Kidney (tissue), 14 donors: ENCODE measurements around the gene BRCA1. TPM values are rescaled to one million over a fixed set of nuclear protein-coding genes. Genes with fewer than 3 reads are reported as not detected.

ENCODE experiments used
- DNase-seq, 5 donors: peaks; one replicate each; pipeline ENCODE4 v3.0.0-alpha.2; 2013 to 2020
- FAIRE-seq: peaks from 2 replicates; lab custom pipeline; 2012; peaks lifted over from hg19 to GRCh38; lab: Jason Lieb, UNC
- H3K27ac ChIP-seq, 2 donors: one replicate each; pipeline ENCODE4 v1.7.0; 2013; ENCODE audit warnings: low read depth in 2 of 2, low read length in 2 of 2, inconsistent platforms in 1 of 2
- H3K27me3 ChIP-seq: one replicate; pipeline ENCODE4 v1.7.1; 2013; ENCODE audit warnings: low read length, inconsistent platforms; ENCODE audit not compliant: control insufficient read depth, insufficient read depth
- H3K36me3 ChIP-seq, 3 donors: one replicate each; pipeline versions ENCODE4 v1.7.0 to v1.7.1; 2013; ENCODE audit warnings: low read length in 3 of 3, control low read depth in 1 of 3, inconsistent platforms in 1 of 3; ENCODE audit not compliant: insufficient read depth in 3 of 3, control insufficient read depth in 2 of 3
- H3K4me1 ChIP-seq, 3 donors: one replicate each; pipeline versions ENCODE4 v1.7.0 to v1.7.1; 2013; ENCODE audit warnings: low read length in 3 of 3, inconsistent platforms in 1 of 3, low read depth in 1 of 3; ENCODE audit not compliant: control insufficient read depth in 2 of 3, insufficient read depth in 2 of 3
- H3K4me3 ChIP-seq, 3 donors: one replicate each; pipeline versions ENCODE4 v1.7.0 to v1.8.1; 2013; ENCODE audit warnings: low read length in 3 of 3, control low read depth in 1 of 3, inconsistent platforms in 1 of 3
- H3K9ac ChIP-seq, 3 donors: one replicate each; pipeline versions ENCODE4 v1.7.0 to v1.7.1; 2013; ENCODE audit warnings: low read length in 3 of 3, control low read depth in 1 of 3, inconsistent platforms in 1 of 3
- H3K9me3 ChIP-seq, 3 donors: one replicate each; pipeline versions ENCODE4 v1.7.0 to v1.7.1; 2013; ENCODE audit warnings: low read length in 3 of 3, control low read depth in 1 of 3, inconsistent platforms in 1 of 3; ENCODE audit not compliant: control insufficient read depth in 2 of 3, insufficient read depth in 1 of 3
- intact Hi-C: fragments of 100-400 bp; cut with DNase I; formaldehyde crosslinking; loops from one replicate; pipeline ENCODE4 v1.11.1; 2022
- polyA plus RNA-seq: library from polyadenylated mRNA; stranded (reverse); fragments of 350-450 nt; fragmentation: Illumina TruSeq; extraction: RNeasy Lipid Tissue Mini Kit (QIAGEN cat#74804); gene quantifications from one replicate; pipeline ENCODE4 v1.2.3, GENCODE V29; 2014; ENCODE audit warnings: low read depth, low replicate concordance; ENCODE audit not compliant: insufficient read depth
- total RNA-seq: library from RNA; stranded (reverse); fragmentation: NEBNext Ultra II Directional; extraction: Animal tissue kit (Norgen Biotek cat#: 25700); gene quantifications from one replicate; pipeline ENCODE4 v1.2.1, GENCODE V29; 2021
- TF ChIP-seq, protein P1 (sequence below): IDR thresholded peaks from 3 replicates; pipeline ENCODE4 v1.5.1; 2012; ENCODE audit warnings: mild to moderate bottlenecking, moderate library complexity, borderline replicate concordance; ENCODE audit not compliant: insufficient read depth; ENCODE audit errors: extremely low read depth
- donor health status: control.
- donor health status: control.
- donor health status: control.
- donor health status: control.
- donor health status: control.
- donor health status: DM: yes; HTN: yes; CAD: no.
- donor health status: Normal renal cell carcinoma (clear cell type).

BRCA1 gene
- total and polyA plus RNA-seq, 2 donors from 2014 or later = 1.4 to 5.1 TPM

DNA sequence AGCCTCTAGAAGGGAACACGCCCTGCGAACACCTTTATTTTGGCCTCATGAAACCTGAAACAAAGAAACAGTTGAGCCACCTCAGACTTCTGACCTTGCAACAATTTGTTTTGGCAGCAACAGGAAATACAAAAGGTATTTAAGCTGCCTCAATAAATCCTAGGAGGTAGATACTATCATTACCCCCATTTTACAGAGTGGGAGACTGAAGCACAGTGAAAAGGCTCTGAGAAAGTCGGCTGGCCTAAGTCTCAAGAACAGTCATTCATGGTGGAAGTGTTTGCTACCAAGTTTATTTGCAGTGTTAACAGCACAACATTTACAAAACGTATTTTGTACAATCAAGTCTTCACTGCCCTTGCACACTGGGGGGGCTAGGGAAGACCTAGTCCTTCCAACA lies 81.1 kb downstream of the BRCA1 start:
- FAIRE-seq (no peak), DNase-seq (no peak)
- intact Hi-C loops = no loop called here
- TF ChIP-seq, protein P1, sequence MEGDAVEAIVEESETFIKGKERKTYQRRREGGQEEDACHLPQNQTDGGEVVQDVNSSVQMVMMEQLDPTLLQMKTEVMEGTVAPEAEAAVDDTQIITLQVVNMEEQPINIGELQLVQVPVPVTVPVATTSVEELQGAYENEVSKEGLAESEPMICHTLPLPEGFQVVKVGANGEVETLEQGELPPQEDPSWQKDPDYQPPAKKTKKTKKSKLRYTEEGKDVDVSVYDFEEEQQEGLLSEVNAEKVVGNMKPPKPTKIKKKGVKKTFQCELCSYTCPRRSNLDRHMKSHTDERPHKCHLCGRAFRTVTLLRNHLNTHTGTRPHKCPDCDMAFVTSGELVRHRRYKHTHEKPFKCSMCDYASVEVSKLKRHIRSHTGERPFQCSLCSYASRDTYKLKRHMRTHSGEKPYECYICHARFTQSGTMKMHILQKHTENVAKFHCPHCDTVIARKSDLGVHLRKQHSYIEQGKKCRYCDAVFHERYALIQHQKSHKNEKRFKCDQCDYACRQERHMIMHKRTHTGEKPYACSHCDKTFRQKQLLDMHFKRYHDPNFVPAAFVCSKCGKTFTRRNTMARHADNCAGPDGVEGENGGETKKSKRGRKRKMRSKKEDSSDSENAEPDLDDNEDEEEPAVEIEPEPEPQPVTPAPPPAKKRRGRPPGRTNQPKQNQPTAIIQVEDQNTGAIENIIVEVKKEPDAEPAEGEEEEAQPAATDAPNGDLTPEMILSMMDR = no peak
- Histone ChIP-seq H3K4me3 (no peak overlapping the region), H3K9me3 (no peaks in the 10 kb centered on the region), H3K36me3 (no peaks in the 10 kb centered on the region), H3K4me1 (no peaks in the 10 kb centered on the region), H3K27ac (no peak overlapping the region), H3K9ac (no peak overlapping the region), H3K27me3 (no peaks in the 10 kb centered on the region)

DNA sequence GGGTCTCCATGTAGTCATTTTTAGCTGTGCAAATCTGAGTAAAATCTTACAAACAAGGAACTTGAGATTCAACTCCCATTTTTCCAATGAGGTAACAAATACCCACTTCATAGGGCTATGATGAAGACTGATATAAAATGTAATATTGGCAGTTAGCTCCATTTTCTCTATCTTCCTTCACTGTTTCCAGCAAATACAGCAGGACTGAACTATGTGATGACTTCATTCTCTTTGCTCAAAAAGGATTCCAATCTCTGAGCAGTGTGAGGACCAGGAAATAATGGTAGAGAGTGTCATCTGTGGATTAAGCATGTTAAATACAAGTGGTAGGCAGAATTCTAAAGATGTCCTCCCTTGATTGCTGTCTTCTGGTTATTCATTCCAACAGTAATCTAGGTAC lies 81.9 kb downstream of the BRCA1 start:
- intact Hi-C loops = no loop called here
- Histone ChIP-seq H3K27me3 (no peaks in the 10 kb centered on the region), H3K4me1 (no peaks in the 10 kb centered on the region), H3K9ac (no peak overlapping the region), H3K27ac (no peak overlapping the region), H3K36me3 (no peaks in the 10 kb centered on the region), H3K9me3 (no peaks in the 10 kb centered on the region), H3K4me3 (no peak overlapping the region)
- FAIRE-seq (no peak), DNase-seq (no peak)
- TF ChIP-seq, protein P1 = no peak

DNA sequence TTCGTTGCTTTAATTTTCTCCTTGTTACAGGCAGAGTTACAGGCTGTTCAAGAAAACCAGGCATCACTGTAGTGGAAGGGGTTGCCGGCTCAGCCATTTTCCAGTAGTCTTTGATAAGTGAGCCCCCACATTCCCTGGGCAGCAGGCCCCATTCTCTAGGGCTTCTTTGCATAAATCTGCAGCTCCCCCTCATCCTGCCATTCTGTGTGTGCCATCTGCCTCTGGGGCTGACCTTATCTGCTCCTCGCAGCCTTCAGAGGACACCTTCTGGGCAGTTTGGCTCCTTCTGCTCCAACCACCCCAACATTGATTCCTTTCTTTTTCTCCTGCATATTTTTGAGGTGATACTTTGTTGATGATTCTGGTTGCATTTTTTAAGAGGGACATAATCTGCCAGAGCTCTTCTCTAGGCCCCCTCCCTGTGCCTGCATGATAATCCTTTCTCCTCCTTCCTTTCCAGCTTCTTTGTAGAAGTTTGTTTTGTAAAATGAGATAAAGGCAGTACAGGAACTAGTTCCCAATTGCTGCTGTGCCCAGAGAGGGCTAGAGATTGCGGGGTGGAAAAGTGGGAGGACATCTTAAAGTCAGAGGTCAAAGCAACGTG lies 83.0 kb downstream of the BRCA1 start:
- Histone ChIP-seq H3K9ac (no peak overlapping the region), H3K4me1 (no peaks in the 10 kb centered on the region), H3K27me3 (no peaks in the 10 kb centered on the region), H3K36me3 (no peaks in the 10 kb centered on the region), H3K27ac (no peak overlapping the region), H3K9me3 (no peaks in the 10 kb centered on the region), H3K4me3 (no peak overlapping the region)
- FAIRE-seq (no peak), DNase-seq (no peak)
- intact Hi-C loops = no loop called here
- TF ChIP-seq, protein P1 = no peak

DNA sequence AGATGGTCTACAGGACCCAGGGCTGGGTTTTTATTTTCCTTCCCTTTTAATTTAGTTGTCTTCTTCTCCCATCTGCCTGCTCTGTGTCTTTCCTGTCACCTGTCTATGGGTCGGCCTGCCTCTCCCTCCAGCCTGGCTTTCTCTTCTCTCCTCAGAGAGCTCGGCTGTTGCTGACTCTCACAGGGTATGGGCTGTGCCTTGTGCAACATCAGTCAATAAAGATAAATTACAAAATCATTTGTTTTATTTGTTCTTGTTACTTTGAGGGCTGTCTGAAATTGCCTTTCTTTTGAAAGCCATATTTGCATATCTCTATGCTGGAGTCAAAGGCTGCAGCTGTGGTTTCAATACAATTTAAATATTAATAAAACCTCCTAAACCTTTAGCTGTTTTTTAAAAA lies 84.5 kb downstream of the BRCA1 start:
- DNase-seq (no peak), FAIRE-seq (no peak)
- Histone ChIP-seq H3K27me3 (no peaks in the 10 kb centered on the region), H3K4me3 (no peak overlapping the region), H3K27ac (no peak overlapping the region), H3K9me3 (no peaks in the 10 kb centered on the region), H3K36me3 (no peaks in the 10 kb centered on the region), H3K9ac (no peak overlapping the region), H3K4me1 (no peaks in the 10 kb centered on the region)
- intact Hi-C loops = no loop called here
- TF ChIP-seq, protein P1 = no peak
